HG03280 (cell line): ENCODE results near the gene KDM4B.
"Not testable (repeated sequence)": the region's sequence is repeated elsewhere in the genome, so short reads cannot be mapped to it uniquely, and the experiment has no call there.

ENCODE experiments used
- ATAC-seq: cut with Tn5 transposase; IDR thresholded peaks from one replicate; pipeline ENCODE4 v1.9.1; 2021; ENCODE audit warnings: mild to moderate bottlenecking, moderate library complexity; ENCODE audit not compliant: unreplicated experiment

Gene KDM4B

GRCh38 chr19:4967738-4968461 is 1.0 kb upstream of the KDM4B start:
- no peak for ATAC-seq

GRCh38 chr19:4969292-4969771 is 419 bp downstream of the KDM4B start:
- ATAC-seq = no peak

GRCh38 chr19:4969772-4970531 is 1.0 kb downstream of the KDM4B start:
- ATAC-seq = no peak

GRCh38 chr19:4970558-4971423 is 1.9 kb downstream of the KDM4B start:
- ATAC-seq = no peak

- ATAC-seq = no peak
Observed at GRCh38 chr19:4971424-4971793, 2.5 kb downstream of the KDM4B start.

- ATAC-seq = no peak
Observed at GRCh38 chr19:4971816-4972495, 3.0 kb downstream of the KDM4B start.

- ATAC-seq = no peak
Observed at GRCh38 chr19:4972509-4973230, 3.8 kb downstream of the KDM4B start.

GRCh38 chr19:4974880-4975469 is 6.1 kb downstream of the KDM4B start:
- ATAC-seq = no peak

- ATAC-seq = not testable (repeated sequence)
Observed at GRCh38 chr19:4975601-4976000, 6.7 kb downstream of the KDM4B start.

GRCh38 chr19:4976401-4977298 is 7.7 kb downstream of the KDM4B start:
- ATAC-seq = no peak

- no peak for ATAC-seq
Observed at GRCh38 chr19:4977299-4978174, 8.6 kb downstream of the KDM4B start.

- no peak for ATAC-seq
Observed at GRCh38 chr19:4979211-4979807, 10.4 kb downstream of the KDM4B start.

GRCh38 chr19:4980067-4980466 is 11.2 kb downstream of the KDM4B start:
- ATAC-seq = no peak

- no peak for ATAC-seq
Observed at GRCh38 chr19:4980838-4981680, 12.1 kb downstream of the KDM4B start.

- ATAC-seq = no peak
Observed at GRCh38 chr19:4981681-4981958, 12.7 kb downstream of the KDM4B start.

- no peak for ATAC-seq
Observed at GRCh38 chr19:4983346-4984105, 14.6 kb downstream of the KDM4B start.
